Measurements from ENCODE around the gene PSAPL1.

GRCh38 chr4:7457201-7458065, 22.7 kb upstream of the PSAPL1 start:
- TF ChIP-seq CTCF (IDR thresholded peaks at IDR 0.05), result no peak
- TF ChIP-seq POLR2A (IDR thresholded peaks at IDR 0.05), result no peak
